CD14-positive monocyte (primary cell): ENCODE measurements around the gene TMEM150C. TPM values are rescaled to one million over a fixed set of nuclear protein-coding genes. Genes with fewer than 3 reads are reported as not detected.

Experiments used
- DNase-seq, 3 donors: peaks; one replicate each; pipeline ENCODE4 v3.0.0-alpha.2; 2011 to 2022
- H2AFZ ChIP-seq: 2 replicates; pipeline ENCODE4 v1.6.0; 2012; ENCODE audit warnings: mild to moderate bottlenecking, low read depth, low read length, inconsistent platforms; ENCODE audit not compliant: insufficient read depth, poor library complexity, severe bottlenecking
- H3K27ac ChIP-seq, 2 donors: 1 replicate in 1 of 2; 2 replicates in 1 of 2; pipeline ENCODE4 v1.5.1; 2012 to 2013; ENCODE audit warnings: low read length in 2 of 2, control low read depth in 1 of 2, inconsistent platforms in 1 of 2, low read depth in 1 of 2, mild to moderate bottlenecking in 1 of 2
- H3K27me3 ChIP-seq, 2 donors: one replicate each; pipeline versions ENCODE4 v1.6.0 to v1.6.1; 2011 to 2013; ENCODE audit warnings: low read length in 2 of 2; ENCODE audit not compliant: control insufficient read depth in 2 of 2, insufficient read depth in 2 of 2
- H3K36me3 ChIP-seq, 2 donors: replicated peaks in 1 of 2; 1 replicate in 1 of 2; 2 replicates in 1 of 2; pipeline versions ENCODE4 v1.5.1 to v1.6.1; 2012 to 2013; ENCODE audit warnings: low read length in 2 of 2, control low read depth in 1 of 2, inconsistent platforms in 1 of 2, mild to moderate bottlenecking in 1 of 2; ENCODE audit not compliant: insufficient read depth in 2 of 2, control insufficient read depth in 1 of 2
- H3K4me1 ChIP-seq, 2 donors: 1 replicate in 1 of 2; 2 replicates in 1 of 2; pipeline versions ENCODE4 v1.5.1 to v1.6.1; 2012 to 2013; ENCODE audit warnings: low read length in 2 of 2, control low read depth in 1 of 2, inconsistent platforms in 1 of 2, mild to moderate bottlenecking in 1 of 2, moderate library complexity in 1 of 2; ENCODE audit not compliant: insufficient read depth in 2 of 2, control insufficient read depth in 1 of 2
- H3K4me2 ChIP-seq: replicated peaks from 2 replicates; pipeline ENCODE3; 2012; ENCODE audit warnings: low read length, moderate library complexity, mild to moderate bottlenecking; ENCODE audit not compliant: poor library complexity, severe bottlenecking; ENCODE audit errors: extremely low read depth
- H3K4me3 ChIP-seq, 3 experiments: fragments of 200-600 bp in 1 of 3; sonication (generic) in 1 of 3; replicated peaks in 1 of 3; 1 replicate in 2 of 3; 2 replicates in 1 of 3; pipeline ENCODE4 v1.5.1; 2011 to 2013; ENCODE audit warnings: low read length in 3 of 3, mild to moderate bottlenecking in 3 of 3, control low read depth in 2 of 3, low read depth in 2 of 3, inconsistent platforms in 1 of 3, moderate library complexity in 1 of 3
- H3K79me2 ChIP-seq: 2 replicates; pipeline ENCODE4 v1.6.0; 2012; ENCODE audit warnings: mild to moderate bottlenecking, control low read depth, inconsistent platforms, low read length, moderate library complexity; ENCODE audit not compliant: insufficient read depth
- H3K9ac ChIP-seq: 2 replicates; pipeline ENCODE4 v1.6.0; 2017; ENCODE audit warnings: low read length, mild to moderate bottlenecking; ENCODE audit not compliant: insufficient read depth, poor library complexity, severe bottlenecking
- H3K9me3 ChIP-seq, 2 donors: replicated peaks in 1 of 2; 1 replicate in 1 of 2; 2 replicates in 1 of 2; pipeline versions ENCODE4 v1.5.1 to v1.6.1; 2012 to 2013; ENCODE audit warnings: low read length in 2 of 2, control low read depth in 1 of 2; ENCODE audit not compliant: control insufficient read depth in 1 of 2, insufficient read depth in 1 of 2
- H4K20me1 ChIP-seq: 2 replicates; pipeline ENCODE4 v1.6.0; 2012; ENCODE audit warnings: mild to moderate bottlenecking, low read length, control low read depth, moderate library complexity; ENCODE audit not compliant: insufficient read depth
- H3K27ac Mint-ChIP-seq, 7 donors: one replicate each; pipeline ENCODE4 v1.8.0; 2020; ENCODE audit warnings: mild to moderate bottlenecking in 7 of 7, mixed read lengths in 7 of 7, moderate library complexity in 6 of 7, inconsistent platforms in 2 of 7
- H3K27me3 Mint-ChIP-seq, 3 donors: one replicate each; pipeline ENCODE4 v1.8.0; 2021 to 2022; ENCODE audit warnings: low read depth in 3 of 3, mild to moderate bottlenecking in 3 of 3, mixed read lengths in 3 of 3, moderate library complexity in 3 of 3, inconsistent platforms in 1 of 3
- H3K36me3 Mint-ChIP-seq, 2 donors: one replicate each; pipeline ENCODE4 v1.8.0; 2020; ENCODE audit warnings: mixed read lengths in 2 of 2, inconsistent platforms in 1 of 2, mild to moderate bottlenecking in 1 of 2
- H3K4me1 Mint-ChIP-seq: one replicate; pipeline ENCODE4 v1.8.0; 2020; ENCODE audit warnings: mild to moderate bottlenecking, mixed read lengths
- H3K4me3 Mint-ChIP-seq, 2 donors: one replicate each; pipeline ENCODE4 v1.8.0; 2020; ENCODE audit warnings: mild to moderate bottlenecking in 2 of 2, mixed read lengths in 2 of 2, moderate library complexity in 1 of 2
- H3K9me3 Mint-ChIP-seq, 7 donors: one replicate each; pipeline ENCODE4 v1.8.0; 2020 to 2022; ENCODE audit warnings: mixed read lengths in 7 of 7, mild to moderate bottlenecking in 6 of 7, moderate library complexity in 6 of 7, inconsistent platforms in 2 of 7
- WGBS: methylation state at CpG from one replicate; pipeline ENCODE4 v1.1.5; 2013; ENCODE audit warnings: missing lambda C conversion rate; ENCODE audit not compliant: insufficient coverage; 5-methylcytosine and 5-hydroxymethylcytosine counted together
- intact Hi-C, 2 donors: fragments of 100-400 bp; cut with micrococcal nuclease; formaldehyde crosslinking; loops; one replicate each; pipeline versions ENCODE4 v1.15.0 to v1.15.1; 2023
- polyA plus RNA-seq, 3 donors: library from polyadenylated mRNA; depleted of rRNA in 1 of 3; unstranded in 2 of 3; stranded (reverse) in 1 of 3; fragments of 300-500 nt in 2 of 3; fragments of >200 nt in 1 of 3; fragmentation: Illumina TruSeq in 2 of 3; gene quantifications; 1 replicate in 2 of 3; 2 replicates in 1 of 3; pipeline ENCODE4 v1.2.3, GENCODE V29; 2012 to 2021
- TF ChIP-seq, protein P1 (sequence below): fragments of 200-600 bp; IDR thresholded peaks from one replicate; pipeline ENCODE4 v1.8.0; 2022; ENCODE audit warnings: antibody characterized with exemption, mild to moderate bottlenecking

Gene TMEM150C
- polyA plus RNA-seq, 3 donors: not detected

GRCh38 chr4:82583897-82584587 is 22.3 kb upstream of the TMEM150C start:
- Histone ChIP-seq H3K4me2 (no peak overlapping the region), H3K36me3 (no peaks in the 10 kb centered on the region), H3K4me1 (no peaks in the 10 kb centered on the region), H3K4me3 (no peak overlapping the region), H3K79me2 (no peaks in the 10 kb centered on the region), H2AFZ (no peak overlapping the region), H3K27ac (no peak overlapping the region), H3K9me3 (no peaks in the 10 kb centered on the region), H4K20me1 (no peaks in the 10 kb centered on the region), H3K27me3 (no peaks in the 10 kb centered on the region), H3K9ac (no peak overlapping the region)
- 100% methylated on average over 1 of the region's 5 CpGs for WGBS
- Mint-ChIP-seq H3K36me3 (no peaks in the 10 kb centered on the region), H3K4me3 (no peak overlapping the region), H3K9me3 (peaks cover 0 to 4% (median 0%) of the 10 kb centered on the region in 7 donors), H3K27ac (no peak overlapping the region), H3K4me1 (no peaks in the 10 kb centered on the region), H3K27me3 (peaks cover under 1 to 3% (median 1%) of the 10 kb centered on the region in 3 donors)
- TF ChIP-seq, protein P1, sequence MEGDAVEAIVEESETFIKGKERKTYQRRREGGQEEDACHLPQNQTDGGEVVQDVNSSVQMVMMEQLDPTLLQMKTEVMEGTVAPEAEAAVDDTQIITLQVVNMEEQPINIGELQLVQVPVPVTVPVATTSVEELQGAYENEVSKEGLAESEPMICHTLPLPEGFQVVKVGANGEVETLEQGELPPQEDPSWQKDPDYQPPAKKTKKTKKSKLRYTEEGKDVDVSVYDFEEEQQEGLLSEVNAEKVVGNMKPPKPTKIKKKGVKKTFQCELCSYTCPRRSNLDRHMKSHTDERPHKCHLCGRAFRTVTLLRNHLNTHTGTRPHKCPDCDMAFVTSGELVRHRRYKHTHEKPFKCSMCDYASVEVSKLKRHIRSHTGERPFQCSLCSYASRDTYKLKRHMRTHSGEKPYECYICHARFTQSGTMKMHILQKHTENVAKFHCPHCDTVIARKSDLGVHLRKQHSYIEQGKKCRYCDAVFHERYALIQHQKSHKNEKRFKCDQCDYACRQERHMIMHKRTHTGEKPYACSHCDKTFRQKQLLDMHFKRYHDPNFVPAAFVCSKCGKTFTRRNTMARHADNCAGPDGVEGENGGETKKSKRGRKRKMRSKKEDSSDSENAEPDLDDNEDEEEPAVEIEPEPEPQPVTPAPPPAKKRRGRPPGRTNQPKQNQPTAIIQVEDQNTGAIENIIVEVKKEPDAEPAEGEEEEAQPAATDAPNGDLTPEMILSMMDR: no peak
- no peak for DNase-seq
- intact Hi-C loops: no loop called here

DNA sequence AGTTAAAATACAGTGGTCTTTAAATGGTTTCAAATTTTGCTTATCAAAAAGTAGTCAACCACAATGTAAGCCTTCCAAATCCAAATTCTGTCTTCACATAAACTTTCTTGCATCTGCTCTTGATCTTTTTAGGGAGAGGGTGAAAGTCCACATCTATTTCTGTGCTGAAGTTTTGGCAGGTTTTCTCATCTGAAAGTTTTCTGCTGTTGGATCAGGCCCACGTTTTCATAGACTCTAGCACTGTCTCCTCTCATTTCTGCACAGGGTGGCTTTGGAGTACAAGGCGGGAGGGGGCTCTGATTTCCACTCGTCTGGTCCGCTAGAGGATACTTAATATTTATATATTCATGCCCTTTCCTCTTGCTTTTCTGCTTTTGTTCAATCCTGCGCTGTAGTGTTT is 18.1 kb upstream of the TMEM150C start:
- no peak overlapping the region for H3K4me3 ChIP-seq
- no peaks in the 10 kb centered on the region for H4K20me1 ChIP-seq
- no peaks in the 10 kb centered on the region for H3K36me3 Mint-ChIP-seq
- TF ChIP-seq, protein P1: no peak
- H3K4me3 Mint-ChIP-seq: no peak overlapping the region
- no peak overlapping the region for H3K4me2 ChIP-seq
- H3K79me2 ChIP-seq: no peaks in the 10 kb centered on the region
- no peaks in the 10 kb centered on the region for H3K4me1 ChIP-seq
- H3K9me3 Mint-ChIP-seq: peaks cover 0 to 4% (median 0%) of the 10 kb centered on the region in 7 donors
- intact Hi-C loops: no loop called here
- H3K9me3 ChIP-seq: no peaks in the 10 kb centered on the region
- H3K27ac Mint-ChIP-seq: no peak overlapping the region
- no peak overlapping the region for H3K27ac ChIP-seq
- WGBS: 100% methylated on average over 1 of the region's 5 CpGs
- no peak overlapping the region for H2AFZ ChIP-seq
- H3K9ac ChIP-seq: no peak overlapping the region
- peaks cover 0 to 1% (median 1%) of the 10 kb centered on the region in 3 donors for H3K27me3 Mint-ChIP-seq
- no peak for DNase-seq
- H3K27me3 ChIP-seq: no peaks in the 10 kb centered on the region
- no peaks in the 10 kb centered on the region for H3K36me3 ChIP-seq
- H3K4me1 Mint-ChIP-seq: no peaks in the 10 kb centered on the region
